Heart left ventricle (tissue), 16 donors: Measurements from ENCODE around the gene LEFTY1. TPM values are rescaled to one million over a fixed set of nuclear protein-coding genes. Genes with fewer than 3 reads are reported as not detected.
"Not testable (repeated sequence)": the region's sequence is repeated elsewhere in the genome, so short reads cannot be mapped to it uniquely, and the experiment has no call there.

ENCODE experiments used
- ATAC-seq, 4 donors: fragments of 200-7000 bp; cut with Tn5 transposase; one replicate each; pipeline ENCODE4 v1.9.1; 2020 to 2022; ENCODE audit warnings: moderate library complexity in 4 of 4, mild to moderate bottlenecking in 3 of 4, moderate number of reproducible peaks in 1 of 4
- DNase-seq, 5 donors: peaks; one replicate each; pipeline ENCODE4 v3.0.0-alpha.2; 2020
- H3K27ac ChIP-seq, 12 donors: fragments of 200-600 bp; sonication (generic) in 4 of 12; one replicate each; pipeline versions ENCODE4 v1.5.0 to v1.8.0; 2016 to 2022; ENCODE audit warnings: mild to moderate bottlenecking in 2 of 12
- H3K27me3 ChIP-seq, 9 donors: fragments of 200-600 bp; sonication (generic) in 2 of 9; one replicate each; pipeline versions ENCODE4 v1.5.1 to v1.8.0; 2016 to 2022; ENCODE audit warnings: mild to moderate bottlenecking in 3 of 9
- H3K36me3 ChIP-seq, 9 donors: fragments of 200-600 bp; sonication (generic) in 2 of 9; one replicate each; pipeline versions ENCODE4 v1.5.0 to v1.8.0; 2018 to 2022; ENCODE audit warnings: mild to moderate bottlenecking in 2 of 9
- H3K4me1 ChIP-seq, 12 donors: fragments of 200-600 bp; sonication (generic) in 4 of 12; one replicate each; pipeline versions ENCODE4 v1.5.0 to v1.8.0; 2016 to 2022; ENCODE audit warnings: mild to moderate bottlenecking in 3 of 12
- H3K4me3 ChIP-seq, 12 donors: fragments of 200-600 bp; sonication (generic) in 4 of 12; one replicate each; pipeline versions ENCODE4 v1.5.0 to v1.8.0; 2017 to 2022; ENCODE audit warnings: mild to moderate bottlenecking in 9 of 12, moderate library complexity in 4 of 12
- H3K9me3 ChIP-seq, 12 donors: fragments of 200-600 bp; sonication (generic) in 4 of 12; one replicate each; pipeline versions ENCODE4 v1.5.0 to v1.8.0; 2016 to 2022; ENCODE audit warnings: mild to moderate bottlenecking in 1 of 12
- CTCF ChIP-seq, 12 donors: fragments of 200-600 bp; sonication (generic) in 4 of 12; IDR thresholded peaks; one replicate each; pipeline versions ENCODE4 v1.5.0 to v1.8.0; 2018 to 2022; ENCODE audit warnings: antibody characterized with exemption in 12 of 12, mild to moderate bottlenecking in 5 of 12
- POLR2A ChIP-seq, 2 donors: fragments of 450-650 bp; IDR thresholded peaks; one replicate each; pipeline ENCODE4 v1.6.1; 2017; ENCODE audit warnings: antibody characterized with exemption in 2 of 2, mild to moderate bottlenecking in 2 of 2, moderate library complexity in 2 of 2
- WGBS, 4 donors: extraction: QIAGEN DNeasy Blood & Tissue Kit in 2 of 4; methylation state at CpG; one replicate each; pipeline versions ENCODE4 v1.1.5 to v1.1.7; 2013 to 2018; 5-methylcytosine and 5-hydroxymethylcytosine counted together
- intact Hi-C, 10 donors: fragments of 100-400 bp; cut with DNase I; formaldehyde crosslinking; loops; one replicate each; pipeline versions ENCODE4 v1.11.1 to v1.14.2; 2022
- long read RNA-seq, 3 donors: library from polyadenylated mRNA; unstranded; transcript quantifications; one replicate each; pipeline ENCODE4 v2.0.0, GENCODE V29; 2020 to 2021
- polyA plus RNA-seq, 2 donors: library from polyadenylated mRNA; stranded (reverse); fragments of 200-250 nt; gene quantifications; one replicate each; pipeline ENCODE4 v1.2.3, GENCODE V29; 2013
- total RNA-seq, 9 donors: library from RNA; depleted of rRNA in 2 of 9; stranded (reverse); fragments of >200 nt in 2 of 9; fragmentation: NEBNext Ultra II Directional in 3 of 9; extraction: Animal tissue kit (Norgen Biotek cat#: 25700) in 3 of 9; gene quantifications; one replicate each; pipeline versions ENCODE4 v1.1.0 to v1.2.4, GENCODE V29; 2016 to 2023
- donor health status: ischemic (EF 13 %, LVEDD 7.1; RV severe dilation, severe dysfunction).
- donor health status: healthy with polysubstance abuse.
- donor health status: DM: no; HTN: yes; CAD: no.
- donor health status: DM: no; HTN: no; CAD: no.
- donor health status: ischemic (EF 25% LVEDD 6.9; RV normal size, moderate dysfunction).
- donor health status: ischemic (EF 25% LVEDD 5.7; RV mildly dilated, moderate dysfunction).
- donor health status: healthy.
- donor health status: DM: yes; HTN: yes; CAD: no.
- donor health status: ischemic (EF 35%, LVEDD 5.7; RV mildly dilated, moderate dysfunction).
- donor health status: nonischemic (EF 11% LVEDD 7.7; RV severe dilation, severe dysfunction).
- donor health status: DM: yes; HTN: yes; CAD: no.
- donor health status: PGD.
- donor health status: ischemic (EF 29% LVEDD 5.4; RV normal size, mild dysfunction).
- donor health status: nonischemic (EF 23%, LVEDD 6.1; RV moderate dilation, normal function).

The LEFTY1 gene, protein sequence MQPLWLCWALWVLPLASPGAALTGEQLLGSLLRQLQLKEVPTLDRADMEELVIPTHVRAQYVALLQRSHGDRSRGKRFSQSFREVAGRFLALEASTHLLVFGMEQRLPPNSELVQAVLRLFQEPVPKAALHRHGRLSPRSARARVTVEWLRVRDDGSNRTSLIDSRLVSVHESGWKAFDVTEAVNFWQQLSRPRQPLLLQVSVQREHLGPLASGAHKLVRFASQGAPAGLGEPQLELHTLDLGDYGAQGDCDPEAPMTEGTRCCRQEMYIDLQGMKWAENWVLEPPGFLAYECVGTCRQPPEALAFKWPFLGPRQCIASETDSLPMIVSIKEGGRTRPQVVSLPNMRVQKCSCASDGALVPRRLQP
- total RNA-seq (under 1 TPM in 4 of 9 donors, not detected in 5; 0.19 to 0.77 (median 0.30) TPM), polyA plus RNA-seq (under 1 TPM in 1 of 2 donors, not detected in 1; 0.65 TPM)
- long read RNA-seq, donor 1, result 0 reads
- long read RNA-seq, donor 2, result 0 reads
- long read RNA-seq, donor 3, result 0 reads

DNA sequence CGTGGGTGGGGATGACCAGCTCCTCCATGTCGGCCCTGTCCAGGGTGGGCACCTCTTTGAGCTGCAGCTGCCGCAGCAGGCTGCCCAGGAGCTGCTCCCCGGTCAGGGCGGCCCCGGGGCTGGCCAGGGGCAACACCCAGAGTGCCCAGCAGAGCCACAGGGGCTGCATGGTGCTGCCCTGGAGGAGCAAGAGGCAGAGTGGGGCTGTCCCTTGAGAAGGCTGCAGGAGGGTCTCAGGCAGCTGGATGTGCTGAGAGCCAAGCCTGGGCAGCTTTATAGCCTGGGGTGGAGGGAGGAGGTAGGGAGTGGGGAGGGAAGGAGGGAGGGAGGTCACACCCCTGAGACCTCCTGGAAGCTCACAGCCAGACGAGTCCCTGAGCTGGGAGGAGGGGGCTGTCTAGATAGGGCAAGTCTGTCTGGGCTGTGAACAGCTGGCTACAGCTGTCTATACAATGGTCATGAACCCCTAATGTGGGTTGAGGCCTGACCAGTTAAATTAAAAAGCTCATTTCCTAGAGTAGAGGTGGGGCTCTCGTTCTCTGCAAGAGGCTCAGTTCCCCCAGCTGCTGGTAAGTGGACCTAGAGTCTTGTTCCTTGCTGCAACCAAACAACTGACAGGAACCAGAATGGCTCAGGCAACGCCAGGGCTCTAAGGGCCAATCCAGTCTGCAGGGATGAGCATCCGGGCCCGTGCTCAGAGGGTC, at the start of gene LEFTY1:
Gene LEFTY1, minus strand, starts transcription at position 249 of the 704 bp plus-strand sequence. Its CDS starts 80 bp downstream, at position 169.
- Histone ChIP-seq H3K36me3 (no peaks in the 10 kb centered on the region), H3K27ac (no peak within 1 kb of the TSS), H3K4me3 (no peak within 1 kb of the TSS), H3K27me3 (peaks cover 0 to 4% (median 0%) of the 10 kb centered on the region in 9 donors), H3K4me1 (peaks cover 0 to 15% (median 1%) of the 10 kb centered on the region in 12 donors), H3K9me3 (no peaks in the 10 kb centered on the region)
- TF ChIP-seq CTCF (IDR thresholded peaks at IDR 0.05) (no peak), POLR2A (IDR thresholded peaks at IDR 0.05) (no peak)
- intact Hi-C loops, result no loop called here
- DNase-seq (peak in 1 of 5 donors; percentile 45), ATAC-seq (peak in 3 of 4 donors; percentile 41 to 78 (median 49))
- WGBS, 4 donors, result 71 to 84% (median 78%) methylated on average over 7 to 11 of the region's 11 CpGs

DNA sequence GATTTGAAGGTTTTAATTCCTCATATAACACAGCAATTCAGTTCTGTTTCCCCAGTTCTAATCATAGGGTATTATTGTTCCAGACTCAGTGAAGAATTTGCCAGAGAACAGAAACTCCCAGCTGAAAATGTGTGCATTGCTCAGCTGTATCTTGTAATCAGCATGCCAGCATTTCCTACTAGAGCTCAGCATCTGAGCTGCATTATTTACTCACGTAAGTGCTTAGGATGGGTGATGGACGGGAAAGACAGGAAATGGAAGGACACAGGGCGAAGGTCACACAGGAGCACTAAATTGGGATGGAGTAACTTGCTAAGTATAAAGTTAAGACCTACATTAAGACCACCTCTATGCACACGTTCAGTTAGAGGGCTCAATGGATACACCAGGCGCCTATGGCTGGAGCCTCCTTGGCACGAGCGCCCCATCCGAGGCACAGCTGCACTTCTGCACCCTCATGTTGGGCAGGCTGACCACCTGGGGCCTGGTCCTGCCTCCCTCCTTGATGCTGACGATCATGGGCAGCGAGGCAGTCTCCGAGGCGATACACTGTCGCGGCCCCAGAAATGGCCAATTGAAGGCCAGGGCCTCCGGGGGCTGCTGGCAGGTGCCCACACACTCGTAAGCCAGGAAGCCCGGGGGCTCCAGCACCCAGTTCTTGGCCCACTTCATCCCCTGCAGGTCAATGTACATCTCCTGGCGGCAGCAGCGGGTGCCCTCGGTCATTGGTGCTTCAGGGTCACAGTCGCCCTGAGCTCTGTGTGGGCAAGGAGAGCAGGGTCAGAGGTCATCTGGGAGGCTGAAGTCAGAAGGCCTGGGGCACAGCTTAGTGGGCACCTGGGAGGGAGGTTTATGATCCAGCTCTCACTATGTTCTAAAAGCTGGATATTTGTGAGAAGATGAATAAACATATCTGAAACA, 48.4 kb upstream of the LEFTY1 start:
- intact Hi-C loops, result no loop called here
- Histone ChIP-seq H3K36me3 (no peaks in the 10 kb centered on the region), H3K4me3 (no peak overlapping the region), H3K27ac (no peak overlapping the region), H3K4me1 (peaks cover 14 to 25% (median 22%) of the 10 kb centered on the region in 12 donors), H3K9me3 (no peaks in the 10 kb centered on the region), H3K27me3 (no peaks in the 10 kb centered on the region)
- DNase-seq, result no peak
- WGBS, 4 donors, result 90 to 97% (median 95%) methylated on average over 19 to 21 of the region's 21 CpGs
- TF ChIP-seq CTCF (IDR thresholded peaks at IDR 0.05) (no peak), POLR2A (IDR thresholded peaks at IDR 0.05) (no peak)
- ATAC-seq, result no peak

GRCh38 chr1:225936523-225936922, 47.6 kb upstream of the LEFTY1 start:
- no peak overlapping the region for H3K4me3 ChIP-seq
- no peaks in the 10 kb centered on the region for H3K27me3 ChIP-seq
- WGBS, 4 donors, result 71 to 83% (median 77%) methylated on average over 3 of the region's 3 CpGs
- no peak for ATAC-seq
- DNase-seq, result no peak
- TF ChIP-seq CTCF (IDR thresholded peaks at IDR 0.05), result no peak
- H3K4me1 ChIP-seq, result peaks cover 9 to 17% (median 15%) of the 10 kb centered on the region in 12 donors
- no peaks in the 10 kb centered on the region for H3K36me3 ChIP-seq
- intact Hi-C loops, result no loop called here
- no peaks in the 10 kb centered on the region for H3K9me3 ChIP-seq
- H3K27ac ChIP-seq, result no peak overlapping the region

DNA sequence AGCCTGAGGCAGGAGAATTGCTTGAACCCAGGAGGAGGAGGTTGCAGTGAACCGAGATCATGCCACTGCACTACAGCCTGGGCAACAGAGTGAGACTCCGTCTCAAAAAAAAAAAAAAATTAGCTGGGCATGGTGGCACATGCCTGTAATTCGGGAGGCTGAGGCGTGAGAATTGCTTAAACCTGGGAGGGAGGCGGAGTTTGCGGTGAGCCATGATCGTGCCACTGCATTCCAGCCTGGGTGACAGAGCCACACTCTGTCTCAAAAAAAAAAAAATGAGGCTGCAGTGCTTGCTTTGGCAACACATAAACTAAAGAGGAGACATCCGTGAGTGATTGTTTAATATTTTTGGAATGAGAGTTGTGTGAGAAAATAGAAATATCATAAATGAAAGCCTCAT, 47.1 kb upstream of the LEFTY1 start:
- ATAC-seq, H3K9me3 ChIP-seq, intact Hi-C loops: not testable (repeated sequence)

More for the DNA sequence above, 47.1 kb upstream of the LEFTY1 start:
- 88 to 92% (median 90%) methylated on average over 8 of the region's 8 CpGs for WGBS, 4 donors
- not testable (repeated sequence) for H3K27ac ChIP-seq, H3K4me3 ChIP-seq, DNase-seq, H3K36me3 ChIP-seq, H3K27me3 ChIP-seq
- H3K4me1 ChIP-seq, result peaks cover 5 to 13% (median 10%) of the 10 kb centered on the region in 12 donors
